ENCODE data around the gene KIF17.
"Not testable (repeated sequence)": the region's sequence is repeated elsewhere in the genome, so short reads cannot be mapped to it uniquely, and the experiment has no call there.

KIF17 gene

GRCh38 chr1:20678599-20678998 is 39.2 kb downstream of the KIF17 start:
- TF ChIP-seq CTCF (IDR thresholded peaks at IDR 0.05; ENCODE audit: low read depth, low read length) = no peak
- H3K4me3 ChIP-seq (replicated peaks in 1 of 2; ENCODE audit: low read depth in 2 of 2, low read length in 2 of 2) = no peak overlapping the region
- no peak for DNase-seq (ENCODE audit: low read depth in 2 of 2)

DNA sequence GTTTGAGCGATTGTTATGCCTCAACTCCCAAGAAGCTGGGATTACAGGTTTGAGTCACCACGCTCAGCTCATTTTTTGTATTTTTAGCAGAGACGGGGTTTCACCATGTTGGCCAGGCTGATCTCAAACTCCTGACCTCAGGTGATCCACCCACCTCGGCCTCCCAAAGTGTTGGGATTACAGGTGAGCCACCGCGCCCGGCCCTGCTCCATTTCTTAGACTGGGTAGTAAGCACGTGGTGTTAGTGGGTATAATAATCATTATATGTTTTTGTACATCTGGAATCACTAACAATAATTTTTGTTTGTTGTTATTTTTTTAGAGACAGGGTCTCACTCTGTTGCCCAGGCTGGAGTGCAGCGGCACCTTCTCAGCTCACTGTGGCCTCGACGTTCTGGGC is 44.2 kb downstream of the KIF17 start:
- DNase-seq (ENCODE audit: low read depth in 2 of 2); H3K4me3 ChIP-seq (replicated peaks in 1 of 2; ENCODE audit: low read depth in 2 of 2, low read length in 2 of 2): not testable (repeated sequence)

DNA sequence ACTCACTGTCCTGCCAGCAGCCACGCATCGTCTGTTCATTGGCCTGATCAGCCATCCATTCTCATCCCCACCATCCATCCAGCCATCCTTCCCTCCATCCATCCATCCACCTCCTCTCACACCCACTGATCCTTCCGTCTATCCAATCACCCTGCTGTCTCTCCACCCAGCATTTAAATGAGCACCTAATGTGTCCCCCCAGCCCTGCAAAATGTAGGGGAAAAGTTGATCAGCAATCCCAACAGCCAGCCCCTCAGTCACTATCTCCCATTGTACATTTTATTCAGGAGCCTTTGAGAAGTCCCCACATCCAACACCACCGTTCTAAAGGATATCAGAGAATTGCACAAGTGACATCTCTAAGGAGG is 45.6 kb downstream of the KIF17 start:
- H3K4me3 ChIP-seq (replicated peaks in 1 of 2; ENCODE audit: low read depth in 2 of 2, low read length in 2 of 2) = no peak overlapping the region
- DNase-seq (ENCODE audit: low read depth in 2 of 2) = no peak

GRCh38 chr1:20670936-20671335 is 46.9 kb downstream of the KIF17 start:
- no peak overlapping the region for H3K4me3 ChIP-seq (replicated peaks in 1 of 2; ENCODE audit: low read depth in 2 of 2, low read length in 2 of 2)
- no peak for TF ChIP-seq CTCF (IDR thresholded peaks at IDR 0.05; ENCODE audit: low read depth, low read length)
- DNase-seq (ENCODE audit: low read depth in 2 of 2) = no peak

More for the DNA sequence above, 45.6 kb downstream of the KIF17 start:
- TF ChIP-seq CTCF (IDR thresholded peaks at IDR 0.05; ENCODE audit: low read depth, low read length) = no peak

DNA sequence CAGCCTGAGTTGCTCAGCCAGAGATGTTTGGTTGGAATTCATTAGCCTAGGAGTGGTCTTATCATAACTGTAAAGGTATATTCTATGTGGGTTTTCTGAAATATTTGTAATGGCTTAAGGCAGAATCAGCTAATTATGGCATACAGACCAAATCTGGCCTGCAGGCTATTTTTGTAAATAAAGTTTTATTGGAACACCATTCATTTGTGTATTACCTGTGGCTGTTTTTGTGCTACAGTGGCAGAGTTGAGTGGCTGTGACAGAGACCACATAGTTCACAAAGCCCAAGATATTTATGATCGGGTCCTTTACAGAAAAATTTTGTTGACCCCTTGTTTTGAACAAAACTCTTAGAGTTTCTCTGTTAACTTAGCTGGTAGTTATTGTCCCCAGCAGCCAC is 49.2 kb downstream of the KIF17 start:
- TF ChIP-seq CTCF (IDR thresholded peaks at IDR 0.05; ENCODE audit: low read depth, low read length) = no peak
- DNase-seq (ENCODE audit: low read depth in 2 of 2) = no peak

GRCh38 chr1:20666804-20667203 is 51.0 kb downstream of the KIF17 start:
- no peak overlapping the region for H3K4me3 ChIP-seq (replicated peaks in 1 of 2; ENCODE audit: low read depth in 2 of 2, low read length in 2 of 2)
- TF ChIP-seq CTCF (IDR thresholded peaks at IDR 0.05; ENCODE audit: low read depth, low read length) = no peak
- DNase-seq (ENCODE audit: low read depth in 2 of 2) = peak in 1 of 2 donors; percentile 39

More for the DNA sequence above, 49.2 kb downstream of the KIF17 start:
- no peak overlapping the region for H3K4me3 ChIP-seq (replicated peaks in 1 of 2; ENCODE audit: low read depth in 2 of 2, low read length in 2 of 2)

DNA sequence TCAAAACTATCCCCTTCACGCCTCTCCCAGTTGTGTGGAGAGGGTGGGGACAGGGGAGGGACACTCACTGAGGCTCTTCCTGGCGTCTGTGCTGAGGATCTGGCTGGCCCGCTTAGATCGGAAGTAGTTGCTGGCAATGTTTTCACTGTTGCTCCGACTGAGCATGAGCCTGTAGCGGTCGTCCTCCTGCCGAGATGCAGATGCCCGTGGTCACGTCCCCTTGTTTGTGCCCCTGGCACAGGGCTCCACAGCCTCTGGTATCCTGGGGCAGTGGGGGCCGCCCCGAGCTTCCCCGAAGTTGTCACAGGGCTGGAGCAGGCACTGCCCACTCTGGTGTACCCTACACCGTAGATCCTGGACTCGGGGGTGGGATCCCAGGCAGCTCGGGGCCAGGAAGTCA is 51.7 kb downstream of the KIF17 start:
- no peak for TF ChIP-seq CTCF (IDR thresholded peaks at IDR 0.05; ENCODE audit: low read depth, low read length)
- no peak for DNase-seq (ENCODE audit: low read depth in 2 of 2)
- H3K4me3 ChIP-seq (replicated peaks in 1 of 2; ENCODE audit: low read depth in 2 of 2, low read length in 2 of 2) = no peak overlapping the region
